NCI-H345 treated with DMSO at 0.1 percent for 48 hours (cell line): ENCODE measurements around the gene CHMP6.

Source experiments
- DNase-seq: peaks from one replicate; lab custom pipeline; 2025; ENCODE audit not compliant: unreplicated experiment; lab: John Stamatoyannopoulos, UW

CHMP6 gene

DNA sequence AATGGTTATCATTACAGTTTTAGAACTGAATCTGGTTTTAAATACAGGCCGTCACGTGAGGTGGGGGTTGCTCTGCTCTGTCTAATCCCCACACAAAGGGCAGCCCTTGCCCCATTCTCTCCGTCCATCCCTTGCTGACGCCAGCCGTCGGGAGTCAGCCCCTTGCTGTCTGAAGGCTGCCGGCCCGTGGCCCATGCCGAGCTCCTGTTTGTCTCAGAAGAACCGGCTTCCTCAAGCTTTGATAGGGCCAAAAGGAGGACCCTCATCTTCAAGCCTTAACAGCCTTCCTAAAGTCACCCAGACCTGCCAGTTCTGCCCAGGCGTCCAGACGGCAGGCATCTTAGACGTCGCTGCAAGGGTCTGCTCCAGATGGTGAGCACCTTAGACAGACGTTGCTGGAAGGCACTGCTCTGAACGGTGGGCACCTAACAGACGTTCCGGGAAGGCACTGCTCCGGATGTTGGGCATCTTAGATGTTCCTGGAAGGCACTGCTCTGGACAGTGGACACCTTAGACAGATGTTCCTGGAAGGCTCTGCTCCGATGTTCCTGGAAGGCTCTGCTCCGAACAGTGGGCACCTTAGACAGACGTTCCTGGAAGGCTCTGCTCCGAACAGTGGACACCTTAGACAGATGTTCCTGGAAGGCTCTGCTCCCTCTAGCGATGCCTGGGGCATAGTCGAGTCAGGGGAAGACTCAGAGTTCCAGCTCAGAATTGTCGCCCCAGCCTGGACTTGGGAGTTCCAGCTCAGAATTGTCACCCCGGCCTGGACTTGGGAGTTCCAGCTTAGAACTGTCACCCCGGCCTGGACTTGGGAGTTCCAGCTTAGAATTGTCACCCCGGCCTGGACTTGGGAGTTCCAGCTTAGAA lies 35.1 kb upstream of the CHMP6 start:
- DNase-seq: no peak

DNA sequence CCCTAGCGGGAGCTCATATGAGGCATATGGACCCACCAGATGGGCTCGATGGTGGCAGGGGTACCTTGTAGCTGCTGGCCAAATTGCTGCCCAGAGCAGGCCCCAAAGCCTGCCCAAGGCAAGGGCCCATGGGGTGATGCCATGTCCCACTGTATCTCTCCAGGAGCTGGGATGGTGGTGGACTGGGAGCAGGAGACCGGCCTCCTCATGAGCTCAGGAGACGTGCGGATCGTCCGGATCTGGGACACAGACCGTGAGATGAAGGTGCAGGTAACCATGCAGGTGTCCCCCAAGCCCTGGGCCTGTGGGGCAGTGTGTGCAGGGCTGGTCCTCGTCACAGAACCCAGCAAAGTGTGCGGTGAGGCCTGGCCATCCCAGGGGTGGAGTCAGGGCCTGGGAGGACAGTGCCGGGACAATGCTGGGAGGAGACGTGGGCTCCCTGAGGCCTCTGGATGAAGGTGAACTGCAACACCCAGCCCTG lies 34.1 kb upstream of the CHMP6 start:
- DNase-seq: no peak

DNA sequence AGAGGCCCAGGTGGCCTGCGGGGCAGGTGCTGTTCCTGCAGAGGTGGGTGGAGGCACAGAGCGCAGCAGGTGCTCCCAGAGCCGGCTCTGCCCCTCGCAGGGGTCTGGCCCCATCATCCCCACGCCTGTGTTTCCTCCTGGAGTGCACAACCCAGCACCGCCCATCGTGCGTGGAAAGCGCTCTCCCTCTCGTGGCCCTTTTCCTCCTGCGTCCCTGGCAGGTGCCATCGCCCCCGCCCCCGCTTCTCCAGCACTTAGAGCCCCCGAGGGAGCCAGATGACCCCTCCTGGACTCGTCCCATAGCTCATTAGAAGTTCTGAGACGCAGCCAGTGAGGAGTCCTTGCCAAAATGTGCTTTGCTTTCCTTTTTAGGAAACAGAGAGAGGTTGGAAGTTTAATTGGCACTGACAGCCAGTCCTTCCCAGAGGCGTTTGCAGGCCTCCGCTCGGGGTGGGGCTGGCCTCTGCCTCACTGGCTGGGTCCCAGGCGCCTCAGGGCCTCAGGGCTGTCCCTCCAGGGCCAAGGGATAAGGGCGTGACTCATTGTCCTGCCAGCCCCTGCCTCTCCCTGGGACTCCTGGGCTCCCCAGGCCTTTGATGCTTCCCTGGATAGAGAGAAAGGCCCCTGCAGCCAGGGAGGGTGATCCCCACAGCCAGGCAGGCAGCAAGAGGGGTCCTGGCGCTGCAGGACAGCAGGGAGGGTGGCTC lies 32.2 kb upstream of the CHMP6 start:
- no peak for DNase-seq

DNA sequence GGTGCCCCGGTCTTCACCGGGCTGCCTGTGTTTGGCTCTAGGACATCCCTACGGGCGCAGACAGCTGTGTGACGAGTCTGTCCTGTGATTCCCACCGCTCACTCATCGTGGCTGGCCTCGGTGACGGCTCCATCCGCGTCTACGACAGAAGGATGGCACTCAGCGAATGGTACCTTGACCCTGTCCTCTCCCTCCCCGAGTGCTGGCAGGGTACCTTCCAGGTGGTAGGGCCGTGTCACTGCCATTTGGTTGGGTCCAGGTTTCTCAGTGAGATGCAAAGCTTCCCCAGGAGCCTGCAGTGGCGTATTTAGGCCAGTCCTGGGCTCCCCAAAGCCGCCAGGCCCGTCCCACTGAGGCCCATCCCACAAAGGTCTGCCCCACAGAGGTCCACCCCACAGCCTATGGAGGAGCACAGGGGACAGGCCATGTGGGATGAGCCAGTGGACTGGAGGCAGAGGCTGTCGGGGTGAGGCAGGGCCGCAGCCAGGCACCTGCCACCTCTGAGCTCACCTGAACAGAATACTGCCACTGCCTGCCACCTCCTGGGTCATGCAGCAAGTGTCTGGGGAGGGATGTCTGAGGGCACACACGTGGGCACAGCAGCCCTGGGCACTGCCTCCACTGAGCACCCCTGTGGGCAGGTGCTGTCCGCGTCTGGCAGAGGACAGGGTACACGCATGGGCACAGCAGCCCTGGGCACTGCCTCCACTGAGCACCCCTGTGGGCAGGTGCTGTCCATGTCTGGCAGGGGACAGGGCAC lies 31.4 kb upstream of the CHMP6 start:
- DNase-seq: no peak

DNA sequence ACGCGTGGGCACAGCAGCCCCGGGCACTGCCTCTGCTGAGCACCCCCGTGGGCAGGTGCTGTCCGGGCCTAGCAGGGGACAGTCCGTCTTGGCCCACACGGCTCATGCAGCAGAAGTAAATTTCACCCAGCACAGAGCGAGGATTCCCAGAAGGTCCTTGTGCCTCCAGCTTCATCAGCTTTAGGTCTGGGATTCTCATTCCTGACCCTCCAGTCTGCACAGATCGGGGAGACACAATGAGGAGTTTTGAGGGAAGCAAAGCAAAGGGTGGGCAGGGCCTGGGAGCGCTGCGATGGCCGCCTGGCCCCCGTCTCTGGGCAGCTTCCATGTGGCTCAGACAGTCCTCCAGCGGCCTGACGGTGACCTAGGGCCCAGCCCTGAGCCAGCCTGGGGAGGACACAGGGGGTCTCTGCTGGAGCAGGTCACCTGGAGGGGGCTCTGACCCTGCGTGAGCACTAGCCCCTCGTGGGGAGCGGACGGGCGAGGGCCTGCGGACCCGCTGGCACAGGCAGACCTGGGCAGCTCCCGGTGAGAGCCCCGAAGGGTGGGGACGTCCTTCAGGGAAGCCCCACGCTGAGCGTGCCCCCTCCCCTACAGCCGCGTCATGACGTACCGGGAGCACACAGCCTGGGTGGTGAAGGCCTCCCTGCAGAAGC lies 30.7 kb upstream of the CHMP6 start:
- no peak for DNase-seq

DNA sequence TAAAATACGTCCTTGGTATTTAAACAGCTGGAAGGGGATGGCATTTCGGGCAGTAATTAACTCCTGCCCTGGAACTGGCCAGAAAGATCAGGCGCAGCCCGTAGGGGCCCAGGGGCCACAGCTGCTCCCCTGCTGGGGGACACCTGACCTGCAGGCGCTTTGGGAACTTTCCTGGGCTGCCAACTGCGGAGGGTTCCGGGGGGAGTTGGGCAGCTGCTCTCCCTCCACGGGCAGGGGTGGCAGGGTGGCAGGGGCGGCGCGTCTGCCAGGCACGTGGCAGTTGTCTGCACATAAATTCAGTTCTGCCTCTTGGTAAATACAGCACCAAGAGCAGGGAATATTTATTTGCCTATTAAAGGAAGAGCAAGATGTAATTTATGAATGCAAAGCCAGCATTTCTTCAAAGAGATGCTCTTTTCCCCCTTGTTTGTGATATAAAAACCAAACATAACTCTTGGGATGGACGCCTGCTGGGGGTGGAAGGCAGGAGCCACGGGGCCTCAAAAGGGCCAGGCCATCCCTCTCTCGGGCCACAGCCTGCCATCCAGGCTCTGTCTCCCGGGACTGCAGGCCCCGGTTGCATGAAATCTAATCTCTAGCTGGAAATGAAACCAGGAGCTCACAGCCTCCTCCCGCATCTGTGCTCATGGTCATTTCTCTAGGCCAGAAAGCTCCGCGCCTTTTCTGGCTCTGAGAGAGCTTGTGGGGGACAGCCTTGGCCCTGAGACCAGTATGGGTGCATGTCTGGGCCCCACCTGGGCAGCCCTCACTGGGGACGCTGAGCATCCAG lies 29.9 kb upstream of the CHMP6 start:
- no peak for DNase-seq

DNA sequence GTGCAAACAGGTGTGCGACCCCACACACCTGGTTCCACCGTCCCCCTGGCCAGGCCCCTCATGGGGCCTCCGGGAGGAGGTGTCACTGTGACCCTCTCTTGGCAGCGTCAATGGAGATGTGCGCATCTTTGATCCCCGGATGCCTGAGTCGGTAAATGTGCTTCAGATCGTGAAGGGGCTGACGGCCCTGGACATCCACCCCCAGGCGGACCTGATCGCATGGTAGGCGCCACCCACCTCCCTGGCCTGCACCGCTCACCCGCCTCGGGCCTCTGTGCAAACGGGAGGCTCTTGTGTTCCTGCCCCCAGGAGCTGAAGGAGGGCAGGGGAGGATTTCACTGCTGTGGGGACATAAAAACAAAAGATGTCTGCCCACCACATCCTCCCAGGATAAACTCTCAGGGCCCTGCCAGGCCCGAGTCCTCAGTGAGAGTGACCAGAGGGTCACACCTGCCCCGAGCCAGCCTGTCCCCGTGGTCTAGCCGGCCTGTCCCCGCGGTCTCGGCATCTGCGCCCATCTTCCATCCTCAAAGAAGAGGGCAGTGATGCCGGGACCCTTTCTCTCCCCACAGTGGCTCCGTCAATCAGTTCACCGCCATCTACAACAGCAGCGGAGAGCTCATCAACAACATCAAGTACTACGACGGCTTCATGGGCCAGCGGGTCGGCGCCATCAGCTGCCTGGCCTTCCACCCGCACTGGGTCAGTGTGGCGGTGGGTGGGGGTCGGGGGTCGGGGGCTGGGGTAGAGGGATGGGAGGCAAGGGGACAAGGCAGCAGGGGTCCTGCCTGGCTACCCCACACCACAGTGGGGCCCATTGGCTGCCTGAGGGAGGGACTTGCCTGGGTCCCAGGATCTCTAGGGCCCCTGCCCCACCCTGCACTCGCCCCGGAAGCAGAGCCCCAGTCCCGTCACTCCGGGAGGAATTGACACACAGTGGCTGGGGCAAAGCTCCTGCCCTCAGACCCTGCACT lies 29.0 kb upstream of the CHMP6 start:
- no peak for DNase-seq

DNA sequence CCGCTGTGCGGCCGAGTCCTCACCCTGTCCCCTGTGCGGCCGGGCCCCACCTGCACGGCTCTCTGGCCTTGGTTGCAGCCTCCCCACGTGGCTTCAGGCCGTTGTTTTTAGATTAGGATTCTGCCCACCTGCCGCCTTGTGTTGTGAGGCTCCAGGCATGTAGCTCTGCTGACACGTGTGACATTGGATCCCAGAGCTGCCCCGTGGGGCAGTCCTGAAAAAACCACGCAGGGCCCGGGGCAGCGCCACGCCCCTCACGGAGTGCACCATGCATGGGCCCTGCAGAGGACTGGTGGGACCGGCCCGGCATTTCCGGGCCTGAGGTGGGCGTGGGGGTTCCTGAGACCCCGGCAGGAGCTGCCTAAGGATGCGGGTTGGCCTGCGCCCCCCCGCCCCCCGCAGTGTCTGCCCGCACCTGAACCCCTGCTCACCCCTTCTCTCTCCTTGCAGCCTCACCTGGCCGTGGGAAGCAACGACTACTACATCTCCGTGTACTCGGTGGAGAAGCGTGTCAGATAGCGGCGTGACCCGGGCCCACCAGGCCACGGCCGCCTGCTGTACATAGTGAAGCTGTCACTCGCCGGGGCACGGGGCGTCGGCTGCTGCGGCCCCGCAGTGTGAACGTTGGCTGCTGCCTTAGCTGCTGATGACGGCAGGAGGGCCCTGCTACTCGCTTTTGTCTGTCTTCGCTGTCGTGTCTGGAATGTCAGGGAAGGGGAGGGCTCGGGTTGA lies 27.7 kb upstream of the CHMP6 start:
- DNase-seq: no peak

DNA sequence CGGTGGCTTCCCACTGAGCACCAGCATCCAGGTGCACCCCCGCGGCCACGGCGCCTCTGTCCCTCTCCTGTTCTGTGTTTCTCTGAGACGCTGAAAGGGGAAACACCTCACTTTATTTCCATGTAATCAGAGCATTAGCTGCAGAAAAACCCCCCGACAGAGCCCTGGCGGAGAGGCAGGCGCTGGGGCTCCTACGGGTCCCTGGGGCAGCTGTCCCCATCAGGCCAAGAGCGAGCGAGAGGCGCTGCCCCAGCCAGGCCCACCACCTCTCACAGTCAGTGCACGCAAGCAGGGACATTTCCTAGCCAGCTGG lies 27.1 kb upstream of the CHMP6 start:
- no peak for DNase-seq

DNA sequence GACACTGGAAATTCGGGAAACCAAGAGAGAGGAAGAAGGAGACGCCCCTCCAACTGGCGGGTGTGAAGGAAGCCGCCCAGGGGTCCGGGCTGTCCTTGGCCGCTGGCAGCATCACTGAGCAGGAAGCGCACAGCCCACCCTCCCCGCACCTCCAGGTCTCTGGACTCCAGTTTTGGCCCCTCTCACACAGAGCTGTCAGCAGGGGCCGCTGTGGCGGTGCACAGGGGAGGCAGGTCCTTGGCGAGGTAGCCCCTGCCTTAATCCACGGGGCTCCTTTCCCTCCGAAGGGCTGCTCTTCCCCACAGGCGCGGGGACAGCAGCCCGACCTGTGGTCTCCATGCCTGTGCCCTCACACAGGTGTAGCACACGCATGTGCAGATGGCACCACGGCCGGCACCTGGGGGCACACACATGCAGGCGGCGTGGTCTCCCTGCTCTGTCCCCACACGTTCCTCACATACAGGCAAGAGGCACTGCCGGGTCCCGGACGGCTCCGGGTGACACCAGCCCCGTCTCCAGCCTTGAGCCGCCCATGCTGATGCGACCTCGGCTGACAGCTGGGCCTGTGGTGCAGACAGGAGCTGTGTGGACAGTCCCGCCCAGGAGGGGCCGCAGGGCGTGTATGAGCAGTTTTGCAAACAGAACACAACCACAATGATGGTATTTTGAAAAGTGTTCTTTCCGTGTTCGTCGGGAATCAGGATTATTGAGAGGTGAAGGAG lies 26.6 kb upstream of the CHMP6 start:
- no peak for DNase-seq

DNA sequence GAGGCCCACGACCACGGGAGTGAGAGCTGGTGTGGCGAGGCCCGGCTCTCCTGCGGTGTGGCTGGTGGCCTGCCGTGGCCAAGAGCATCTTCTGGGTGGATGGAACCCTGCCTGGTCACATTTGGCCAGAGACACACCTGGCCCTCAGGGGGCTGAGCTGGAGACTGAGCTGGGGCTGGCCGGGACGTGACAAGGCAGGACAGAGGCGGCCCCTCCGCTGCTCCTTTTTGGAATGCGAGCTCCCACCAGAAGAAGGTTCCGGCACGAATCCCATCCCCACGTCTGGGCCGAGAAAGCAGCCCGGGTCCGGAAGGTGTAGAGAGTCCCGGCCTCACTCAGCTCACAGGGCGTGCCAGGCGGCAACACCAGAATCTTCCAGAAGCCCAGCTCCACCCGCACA lies 26.0 kb upstream of the CHMP6 start:
- DNase-seq: no peak

DNA sequence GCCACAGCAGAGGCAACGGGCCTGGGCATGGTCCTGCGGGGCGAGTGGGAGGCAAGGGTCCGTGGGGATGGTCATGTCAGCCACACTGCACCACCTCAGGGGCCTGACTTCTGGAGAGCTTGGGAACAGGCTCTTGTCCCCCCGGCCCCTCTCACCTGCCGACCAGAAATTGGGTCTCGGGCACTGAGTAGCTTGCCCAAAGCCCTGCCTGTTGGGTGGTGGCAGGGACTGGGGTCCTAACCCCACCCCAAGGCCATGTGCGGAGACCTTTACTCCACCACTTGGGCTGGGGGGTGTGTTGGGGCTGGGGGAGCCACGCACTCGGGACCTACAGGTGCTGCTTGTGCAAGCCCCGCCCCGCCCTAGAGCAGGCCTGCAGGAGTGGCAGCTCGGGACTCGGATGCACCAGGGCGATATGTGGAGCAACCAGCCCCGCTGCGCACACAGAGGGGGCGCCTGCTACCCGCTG lies 24.2 kb upstream of the CHMP6 start:
- DNase-seq: no peak

DNA sequence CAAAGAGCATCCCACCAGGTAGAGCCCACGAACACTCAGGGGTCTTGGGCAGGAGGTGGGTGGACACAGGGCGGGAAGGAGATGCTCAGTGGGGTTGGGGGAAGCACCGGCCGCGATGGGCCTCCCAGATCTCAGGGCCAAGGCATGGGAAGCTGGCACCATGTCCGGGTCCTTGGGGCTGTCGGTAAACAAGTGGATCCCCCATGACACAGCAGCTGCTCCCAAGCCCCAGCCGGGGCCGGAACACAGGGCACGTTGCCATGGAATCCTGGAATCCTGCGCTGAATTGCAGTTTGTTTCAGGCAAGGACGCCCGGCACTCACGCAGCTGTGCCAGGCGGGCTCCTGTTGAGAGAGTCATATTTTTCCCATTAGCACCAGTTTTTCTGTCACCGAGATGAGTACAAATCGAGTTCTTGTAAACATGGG lies 23.0 kb upstream of the CHMP6 start:
- DNase-seq: peak; percentile 67

DNA sequence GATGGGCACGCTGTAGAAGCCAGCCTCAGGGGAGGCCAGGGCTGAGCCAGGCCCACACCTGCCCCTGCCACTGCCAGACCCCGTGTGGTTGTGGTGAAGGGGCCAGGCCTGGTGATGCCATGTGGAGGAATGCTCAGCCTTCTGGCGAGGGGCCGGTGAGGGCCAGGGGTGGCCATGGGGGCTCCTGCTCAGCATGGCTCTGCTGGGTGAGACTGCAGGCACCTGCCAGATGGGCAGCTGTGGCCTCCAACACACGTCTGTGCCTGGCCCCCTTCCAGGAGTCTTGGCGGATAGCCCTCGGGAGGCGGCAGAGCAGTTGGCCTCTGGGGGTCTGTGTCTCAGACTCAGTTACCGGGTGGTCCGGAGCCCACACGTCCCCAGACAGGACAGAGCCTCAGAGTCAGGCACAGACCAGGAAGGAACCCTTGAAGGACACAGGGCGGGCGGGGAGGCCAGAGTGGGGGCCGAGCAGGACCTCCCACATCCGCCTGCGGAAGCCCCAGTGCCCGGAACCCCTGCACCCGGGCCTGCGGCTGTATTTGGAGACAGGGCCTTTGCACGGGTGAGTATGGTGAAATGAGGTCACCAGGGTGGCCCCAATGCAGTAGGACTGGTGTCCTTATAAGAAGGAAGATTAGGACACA lies 22.5 kb upstream of the CHMP6 start:
- DNase-seq: no peak

DNA sequence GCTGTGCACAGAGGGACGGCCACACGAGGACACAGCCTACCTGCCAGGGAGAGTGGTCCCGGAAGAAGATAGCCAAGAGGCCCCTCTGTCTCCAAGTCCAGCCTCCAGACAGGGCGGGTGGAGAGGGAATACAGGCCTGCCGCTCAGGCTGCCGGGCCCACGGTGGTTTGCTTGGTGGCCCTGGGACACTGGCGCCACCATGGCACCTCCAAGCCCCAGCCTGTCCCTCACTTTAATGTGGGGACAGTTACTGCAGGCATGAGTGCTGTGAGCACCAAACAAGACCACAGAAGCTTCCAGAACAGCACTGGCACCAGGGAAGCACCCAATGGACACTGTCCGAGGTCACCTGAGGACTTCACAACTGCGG lies 22.0 kb upstream of the CHMP6 start:
- no peak for DNase-seq

DNA sequence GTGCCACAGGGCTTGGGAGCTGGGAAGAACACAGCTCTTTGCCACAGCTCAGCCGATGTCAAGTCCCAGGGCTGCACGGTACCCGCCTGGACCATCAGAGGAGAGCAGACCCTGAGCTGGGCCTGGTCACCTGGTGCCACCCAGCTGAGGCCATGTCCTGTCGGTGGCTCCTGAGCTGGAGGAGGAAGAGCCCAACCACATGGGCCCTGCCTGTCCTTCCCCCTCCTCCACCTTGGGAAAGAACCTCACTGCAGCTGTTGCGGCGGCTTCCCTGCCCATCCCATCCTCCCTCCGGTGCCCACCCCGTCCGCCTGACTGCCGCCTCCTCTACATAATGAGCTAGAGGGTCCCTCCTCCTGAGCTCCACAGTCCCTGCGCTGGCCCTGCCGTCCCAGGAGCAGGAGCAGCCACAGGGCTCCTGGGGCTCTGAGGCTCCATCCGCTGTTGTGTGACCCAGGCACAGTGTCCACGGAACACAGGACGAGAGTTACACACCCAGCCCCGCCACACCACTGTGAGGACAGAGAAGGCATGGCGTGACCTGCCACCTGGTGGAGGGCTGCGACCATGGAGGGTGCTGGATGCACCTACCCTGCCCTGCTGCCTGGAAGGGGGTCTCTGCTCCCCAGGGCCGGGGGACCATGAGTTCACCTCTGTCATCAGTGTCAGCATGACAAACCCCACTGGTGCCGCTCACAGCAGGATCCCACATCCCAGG lies 21.4 kb upstream of the CHMP6 start:
- no peak for DNase-seq
